Activated naive CD8-positive, alpha-beta T cell treated with anti-CD3 and anti-CD28 coated beads, Interleukin-2, amount 50 U/mL, for 24 hours (primary cell): ENCODE measurements around the gene SDK2.
"Not testable (repeated sequence)": the region's sequence is repeated elsewhere in the genome, so short reads cannot be mapped to it uniquely, and the experiment has no call there.

Experiments used
- ATAC-seq: fragments of 150-1000 bp; cut with Tn5 transposase; one replicate; pipeline ENCODE4 v1.10.0; 2021
- DNase-seq: peaks from one replicate; pipeline ENCODE4 v3.0.0; 2021
- H3K27ac Mint-ChIP-seq: one replicate; pipeline ENCODE4 v1.8.0; 2021; ENCODE audit warnings: mild to moderate bottlenecking, mixed read lengths
- H3K27me3 Mint-ChIP-seq: one replicate; pipeline ENCODE4 v1.8.0; 2021; ENCODE audit warnings: mixed read lengths
- H3K36me3 Mint-ChIP-seq: one replicate; pipeline ENCODE4 v1.8.0; 2021; ENCODE audit warnings: low read depth, mixed read lengths
- H3K4me1 Mint-ChIP-seq: one replicate; pipeline ENCODE4 v1.8.0; 2021; ENCODE audit warnings: mixed read lengths
- H3K4me3 Mint-ChIP-seq: one replicate; pipeline ENCODE4 v1.8.0; 2021; ENCODE audit warnings: mild to moderate bottlenecking, moderate library complexity, mixed read lengths
- H3K9me3 Mint-ChIP-seq: one replicate; pipeline ENCODE4 v1.8.0; 2021; ENCODE audit warnings: mixed read lengths

Gene SDK2

DNA sequence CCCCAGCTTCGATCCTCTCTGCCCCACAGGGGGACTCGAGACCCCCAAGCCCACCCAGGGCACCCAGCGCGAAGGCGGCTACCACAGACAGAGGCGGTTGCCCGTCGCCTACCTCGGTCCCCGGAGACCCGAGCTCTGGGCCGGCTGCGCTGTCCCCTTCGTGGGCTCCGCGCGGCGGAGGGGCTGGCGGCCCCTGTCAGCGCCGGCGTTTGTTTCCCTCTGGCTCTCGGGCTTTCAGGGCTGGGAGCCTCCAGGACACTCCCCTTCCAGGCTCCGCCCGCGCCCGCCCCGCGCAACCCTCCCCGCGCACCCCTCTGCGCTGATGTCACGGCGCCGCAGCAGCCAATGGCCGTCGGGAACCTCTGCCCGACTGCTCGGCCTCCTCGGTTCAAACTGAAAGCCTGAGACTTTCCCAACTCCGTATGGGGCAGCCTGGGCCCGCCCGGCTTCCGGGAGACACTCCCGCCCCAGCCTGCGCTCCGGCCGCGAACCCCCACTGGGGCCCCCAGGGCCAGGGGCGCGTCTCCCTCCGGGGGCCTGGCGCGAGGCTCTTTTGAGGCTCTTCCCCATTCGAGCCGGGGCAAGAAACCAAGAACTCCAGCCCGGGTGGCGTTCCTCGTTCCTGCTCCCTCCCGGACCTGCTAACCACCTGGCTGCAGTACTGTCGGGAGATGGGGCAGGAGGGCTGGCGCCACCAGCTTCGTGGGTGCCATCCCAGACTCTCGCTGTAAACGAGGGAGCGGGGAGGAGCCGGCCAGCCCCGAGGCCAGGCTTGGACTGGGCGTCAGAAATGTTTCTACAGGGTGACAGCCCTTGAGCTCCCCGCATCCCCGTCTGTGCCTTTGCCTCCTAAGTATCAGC is 332.2 kb downstream of the SDK2 start, which contains the start of gene CDC42EP4:
Gene CDC42EP4, minus strand, starts transcription at position 221 of the 861 bp plus-strand sequence. CDS start 25,501 bp downstream, outside the sequence.
- peaks cover 12% of the 10 kb centered on the region for H3K4me1 Mint-ChIP-seq
- H3K4me3 Mint-ChIP-seq: peak within 1 kb of the TSS; percentile 80
- H3K27ac Mint-ChIP-seq: no peak within 1 kb of the TSS
- ATAC-seq: peak; percentile 93
- DNase-seq: peak; percentile 88
- H3K36me3 Mint-ChIP-seq: no peaks in the 10 kb centered on the region
- H3K27me3 Mint-ChIP-seq: peaks cover 4% of the 10 kb centered on the region
- H3K9me3 Mint-ChIP-seq: no peaks in the 10 kb centered on the region

DNA sequence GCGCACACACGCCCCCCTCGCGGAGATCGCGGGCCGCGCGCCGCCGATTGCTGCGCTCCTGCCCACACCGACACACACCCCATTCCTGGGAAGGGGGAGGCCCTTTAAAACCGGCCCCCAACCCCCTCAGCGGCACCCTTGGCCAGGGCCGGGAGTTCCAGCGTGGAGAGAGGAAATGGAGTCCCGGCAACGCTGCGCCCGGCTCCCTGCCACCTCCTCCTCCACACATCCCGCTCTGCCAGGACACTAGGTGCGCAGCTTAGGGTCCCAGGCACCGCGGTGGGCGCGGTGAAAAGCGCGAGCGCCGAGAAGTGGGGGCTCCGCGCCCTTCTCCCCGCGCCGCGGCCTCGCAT is 332.8 kb downstream of the SDK2 start:
- no peak for DNase-seq

DNA sequence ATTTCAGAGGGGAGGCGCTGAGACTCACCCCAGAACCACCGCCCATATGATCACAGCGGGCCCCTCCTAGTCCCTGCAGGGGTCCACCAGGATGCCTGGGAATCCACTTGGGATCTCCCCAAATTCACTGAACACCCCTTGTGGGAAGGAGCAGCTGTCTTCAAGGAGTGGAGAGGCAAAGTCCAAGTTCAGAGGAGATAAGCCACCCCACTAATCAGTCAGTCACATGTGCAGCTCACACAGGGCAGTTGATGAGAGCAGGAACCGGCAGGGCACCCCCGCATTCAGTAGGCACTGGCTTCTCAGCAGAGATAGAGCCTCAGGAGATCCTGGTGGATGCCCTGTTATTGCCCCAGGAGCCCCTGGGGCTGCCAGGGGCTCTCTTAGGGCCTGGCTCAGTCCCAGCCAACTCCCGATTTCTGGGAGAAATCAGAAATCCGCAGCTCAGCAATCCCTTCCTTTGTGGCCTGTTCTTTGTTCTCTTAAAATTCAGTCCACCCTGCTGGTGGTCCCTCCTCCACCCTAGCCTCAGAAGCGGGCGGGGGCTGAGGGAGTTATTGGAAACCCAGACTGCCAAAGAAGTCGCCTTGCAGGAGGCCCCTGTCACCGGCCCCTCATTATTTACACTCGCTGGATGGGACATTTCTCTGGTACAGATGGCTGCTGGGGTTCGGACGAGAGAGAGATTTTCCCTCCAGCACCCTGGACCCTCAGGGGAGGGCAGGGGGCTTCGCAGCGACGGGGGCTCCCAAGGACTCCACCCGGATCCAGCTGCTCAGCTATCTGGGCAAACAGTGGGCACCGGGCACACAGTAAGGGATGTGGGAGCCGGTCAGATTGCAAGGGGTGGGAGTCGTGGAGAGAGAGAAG is 334.3 kb downstream of the SDK2 start:
- DNase-seq: no peak

More for the DNA sequence above, 332.8 kb downstream of the SDK2 start:
- peak overlapping the region; percentile 80 for H3K4me3 Mint-ChIP-seq
- no peaks in the 10 kb centered on the region for H3K9me3 Mint-ChIP-seq
- no peaks in the 10 kb centered on the region for H3K36me3 Mint-ChIP-seq
- H3K4me1 Mint-ChIP-seq: peaks cover 12% of the 10 kb centered on the region
- H3K27ac Mint-ChIP-seq: no peak overlapping the region
- H3K27me3 Mint-ChIP-seq: peaks cover 4% of the 10 kb centered on the region
- peak; percentile 11 for ATAC-seq

DNA sequence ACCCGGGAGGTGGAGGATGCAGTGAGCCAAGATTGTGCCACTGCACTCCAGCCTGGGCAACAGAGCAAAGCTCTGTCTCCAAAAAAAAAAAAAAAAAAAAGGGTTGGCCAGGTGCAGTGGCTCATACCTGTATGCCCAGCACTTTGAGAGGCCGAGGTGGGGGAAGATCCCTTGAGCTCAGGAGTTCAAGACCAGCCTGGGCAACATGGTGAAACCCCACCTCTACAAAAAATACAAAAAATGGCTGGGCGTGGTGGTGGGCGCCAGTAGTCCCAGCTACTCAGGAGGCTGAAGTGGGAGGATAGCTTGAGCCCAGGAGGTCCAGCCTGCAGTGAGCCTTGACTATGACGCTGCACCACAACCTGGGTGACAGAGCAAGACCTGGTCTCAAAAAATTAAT is 335.3 kb downstream of the SDK2 start:
- ATAC-seq, H3K27ac Mint-ChIP-seq, DNase-seq, H3K36me3 Mint-ChIP-seq, H3K4me3 Mint-ChIP-seq, H3K9me3 Mint-ChIP-seq: not testable (repeated sequence)
- Mint-ChIP-seq H3K4me1 (peaks cover 12% of the 10 kb centered on the region), H3K27me3 (peaks cover 11% of the 10 kb centered on the region)

More for the DNA sequence above, 334.3 kb downstream of the SDK2 start:
- peaks cover 8% of the 10 kb centered on the region for H3K27me3 Mint-ChIP-seq
- no peak for ATAC-seq
- no peaks in the 10 kb centered on the region for H3K9me3 Mint-ChIP-seq
- H3K27ac Mint-ChIP-seq: no peak overlapping the region
- peak overlapping the region; percentile 80 for H3K4me3 Mint-ChIP-seq
- no peaks in the 10 kb centered on the region for H3K36me3 Mint-ChIP-seq
- H3K4me1 Mint-ChIP-seq: peaks cover 12% of the 10 kb centered on the region

DNA sequence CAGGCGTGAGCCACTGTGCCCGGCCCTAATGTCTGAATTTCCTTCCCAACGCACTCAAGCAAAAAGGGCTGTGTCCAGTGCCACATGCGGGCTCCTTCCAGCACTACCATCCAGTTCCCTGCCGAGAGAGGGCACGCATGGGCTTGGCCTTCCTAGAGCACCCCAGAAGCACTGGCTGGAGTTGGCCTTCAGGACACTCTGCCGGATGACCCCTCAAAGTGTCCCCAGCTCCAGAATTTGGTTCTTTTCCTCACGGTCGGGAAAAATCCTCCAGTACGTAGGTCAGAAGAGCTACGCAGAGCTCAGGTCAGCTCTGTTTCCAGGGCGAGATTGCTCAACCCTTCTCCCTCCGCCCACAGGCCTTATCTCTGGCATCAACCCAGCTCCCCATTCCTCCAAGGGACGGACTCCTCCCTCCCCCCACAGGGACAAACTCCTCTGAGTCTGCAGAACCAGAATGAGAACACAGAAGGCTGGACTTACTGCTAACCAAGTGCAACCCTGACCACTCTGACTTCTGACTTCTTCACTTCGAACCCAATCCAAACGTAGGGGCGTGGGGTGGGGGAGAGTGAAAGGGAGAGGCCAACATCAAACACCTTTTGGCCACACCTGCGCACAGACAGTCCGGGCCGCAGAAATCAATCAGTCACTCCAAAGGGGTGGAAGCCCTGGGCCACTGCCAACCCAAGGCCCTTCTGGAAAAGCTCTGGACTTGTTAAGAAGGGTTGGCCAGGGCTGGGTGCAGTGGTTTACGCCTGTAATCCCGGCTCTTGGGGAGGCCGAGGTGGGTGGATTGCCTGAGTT is 336.0 kb downstream of the SDK2 start:
- Mint-ChIP-seq H3K36me3 (no peaks in the 10 kb centered on the region), H3K4me1 (peaks cover 12% of the 10 kb centered on the region), H3K9me3 (no peaks in the 10 kb centered on the region), H3K4me3 (no peak overlapping the region), H3K27me3 (peaks cover 9% of the 10 kb centered on the region), H3K27ac (no peak overlapping the region)
- no peak for DNase-seq
- no peak for ATAC-seq

DNA sequence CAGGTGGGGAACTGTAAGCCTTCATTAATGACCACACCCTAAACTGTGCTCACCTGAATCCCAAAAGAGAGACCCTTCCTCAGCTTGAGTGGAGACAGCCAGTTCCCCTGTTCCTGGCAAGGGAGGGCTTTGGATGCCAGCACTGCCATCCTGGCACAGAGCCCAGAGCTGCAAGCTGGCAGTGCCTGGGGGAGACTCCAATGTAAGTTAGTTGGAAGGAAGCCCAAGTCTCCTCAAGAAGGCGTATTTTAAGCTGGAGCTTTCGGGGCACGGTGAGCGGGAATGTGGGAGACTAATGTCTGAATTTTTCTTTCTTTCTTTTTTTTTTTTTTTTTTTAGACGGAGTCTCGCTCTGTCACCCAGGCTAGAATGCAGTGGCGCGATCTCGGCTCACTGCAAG is 337.1 kb downstream of the SDK2 start:
- H3K4me3 Mint-ChIP-seq: no peak overlapping the region
- H3K36me3 Mint-ChIP-seq: no peaks in the 10 kb centered on the region
- H3K4me1 Mint-ChIP-seq: peaks cover 12% of the 10 kb centered on the region
- no peak overlapping the region for H3K27ac Mint-ChIP-seq
- no peaks in the 10 kb centered on the region for H3K9me3 Mint-ChIP-seq
- DNase-seq: no peak
- no peak for ATAC-seq
- peaks cover 9% of the 10 kb centered on the region for H3K27me3 Mint-ChIP-seq

DNA sequence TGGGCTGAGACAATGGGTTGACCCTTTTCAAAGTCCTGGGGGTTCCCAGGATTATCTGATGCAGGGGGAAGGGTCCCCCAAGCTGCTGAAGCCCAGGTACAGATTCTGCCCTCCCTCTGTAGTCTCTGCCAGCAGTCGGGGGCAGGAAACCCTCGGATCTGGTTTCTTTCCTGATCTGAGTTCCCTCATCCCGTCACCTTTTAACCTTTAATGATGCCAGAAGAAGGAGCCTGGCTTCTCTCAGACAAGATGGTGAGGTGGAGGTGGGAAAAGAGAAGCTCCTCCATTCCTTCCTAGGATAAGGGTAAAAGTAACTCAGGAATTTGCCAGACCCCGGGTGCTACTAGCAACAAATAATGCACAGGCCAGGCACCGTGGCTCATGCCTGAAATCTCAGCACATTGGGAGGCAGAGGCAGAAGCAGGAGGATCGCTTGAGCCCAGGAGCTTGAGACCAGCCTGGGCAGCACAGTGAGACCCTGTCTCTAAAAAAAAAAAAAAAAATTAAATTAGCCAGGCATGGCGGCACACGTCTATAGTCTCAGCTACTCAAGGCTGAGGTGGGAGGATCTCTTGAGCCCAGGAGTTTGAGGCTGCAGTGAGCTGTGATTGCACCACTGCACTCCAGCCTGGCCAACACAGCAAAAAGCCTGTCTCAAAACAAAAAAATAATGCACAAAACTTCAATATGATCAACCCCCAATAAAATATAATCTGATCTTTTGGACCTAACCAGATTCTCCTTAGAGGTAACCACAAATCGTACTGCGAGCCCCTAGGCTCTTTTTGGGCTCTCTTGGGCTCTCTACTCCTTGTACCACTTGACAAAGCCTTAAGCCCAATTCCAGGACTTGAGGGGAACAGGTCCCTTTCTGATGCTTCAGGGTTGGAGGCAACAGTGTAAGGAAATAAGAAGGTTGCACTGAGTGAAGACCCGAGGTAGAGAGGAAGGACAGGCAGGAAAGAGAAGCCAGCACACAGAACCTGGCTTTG is 338.1 kb downstream of the SDK2 start:
- H3K4me3 Mint-ChIP-seq: no peak overlapping the region
- no peaks in the 10 kb centered on the region for H3K36me3 Mint-ChIP-seq
- no peaks in the 10 kb centered on the region for H3K9me3 Mint-ChIP-seq
- peaks cover 9% of the 10 kb centered on the region for H3K27me3 Mint-ChIP-seq
- DNase-seq (no peak), ATAC-seq (no peak)
- no peak overlapping the region for H3K27ac Mint-ChIP-seq
- peaks cover 12% of the 10 kb centered on the region for H3K4me1 Mint-ChIP-seq

DNA sequence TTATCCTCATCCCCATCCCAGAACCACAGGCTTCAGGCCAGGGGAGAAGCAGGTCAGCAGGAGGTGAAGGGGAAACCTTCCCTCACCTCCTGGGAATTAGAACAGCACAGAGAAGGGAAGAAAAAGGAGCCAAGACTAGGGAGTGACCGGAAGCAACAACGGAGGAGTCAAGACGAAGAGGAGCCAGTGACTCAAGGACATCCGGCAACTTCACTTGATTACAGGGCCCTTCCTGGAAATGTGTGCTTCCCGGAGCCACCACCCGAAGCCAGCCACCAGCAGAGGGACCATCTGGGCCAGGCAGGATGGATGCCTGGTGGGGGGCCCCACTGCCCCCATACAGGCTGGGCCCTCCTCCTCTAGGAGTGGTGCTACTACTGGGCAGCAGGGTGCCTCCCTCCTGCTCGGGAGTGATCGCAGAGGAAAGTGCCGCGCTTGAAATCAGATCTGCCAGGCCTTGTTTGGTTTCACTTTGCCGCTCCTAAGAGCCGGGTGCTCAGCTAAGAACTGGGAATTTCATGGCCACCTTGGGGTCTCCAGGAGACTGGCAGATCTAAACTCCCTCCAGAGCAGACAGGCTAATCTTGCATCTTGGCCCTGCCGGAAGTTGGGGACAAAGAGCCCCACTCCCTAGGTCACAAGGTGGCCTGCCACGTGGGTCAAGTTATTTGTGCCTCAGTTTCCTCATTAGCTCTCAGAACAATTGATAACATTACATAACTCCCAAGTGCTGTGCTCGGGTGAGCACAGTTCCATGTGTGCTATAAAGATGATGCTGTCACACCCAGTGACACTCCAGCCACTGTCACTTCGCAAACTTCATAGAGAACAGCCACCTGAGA is 339.1 kb downstream of the SDK2 start:
- no peak for DNase-seq
- Mint-ChIP-seq H3K9me3 (no peaks in the 10 kb centered on the region), H3K27me3 (peaks cover 9% of the 10 kb centered on the region), H3K27ac (no peak overlapping the region), H3K36me3 (no peaks in the 10 kb centered on the region), H3K4me3 (no peak overlapping the region), H3K4me1 (peaks cover 7% of the 10 kb centered on the region)
- no peak for ATAC-seq

DNA sequence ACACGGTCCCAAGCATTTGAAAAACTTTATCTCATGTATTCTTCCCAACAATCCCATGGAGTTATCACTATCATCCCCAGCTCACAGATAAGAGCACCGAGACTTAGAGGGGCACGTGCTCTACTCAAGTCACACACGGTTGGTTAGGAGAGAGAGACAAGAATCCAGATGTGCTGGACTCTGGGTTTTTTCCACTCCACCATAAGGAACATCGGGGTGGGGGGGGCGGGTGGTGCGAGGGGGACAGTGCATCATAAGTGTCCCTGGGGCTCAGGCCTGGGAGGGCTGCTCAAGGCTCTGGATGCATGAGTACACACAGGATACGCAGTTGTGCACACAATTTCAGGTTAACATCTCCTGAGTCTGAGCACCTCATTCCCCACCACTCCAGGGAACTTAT is 339.8 kb downstream of the SDK2 start:
- no peak for ATAC-seq
- no peak overlapping the region for H3K27ac Mint-ChIP-seq
- peaks cover 2% of the 10 kb centered on the region for H3K4me1 Mint-ChIP-seq
- no peak for DNase-seq
- H3K4me3 Mint-ChIP-seq: no peak overlapping the region
- peaks cover 9% of the 10 kb centered on the region for H3K27me3 Mint-ChIP-seq
- H3K9me3 Mint-ChIP-seq: no peaks in the 10 kb centered on the region
- H3K36me3 Mint-ChIP-seq: no peaks in the 10 kb centered on the region

DNA sequence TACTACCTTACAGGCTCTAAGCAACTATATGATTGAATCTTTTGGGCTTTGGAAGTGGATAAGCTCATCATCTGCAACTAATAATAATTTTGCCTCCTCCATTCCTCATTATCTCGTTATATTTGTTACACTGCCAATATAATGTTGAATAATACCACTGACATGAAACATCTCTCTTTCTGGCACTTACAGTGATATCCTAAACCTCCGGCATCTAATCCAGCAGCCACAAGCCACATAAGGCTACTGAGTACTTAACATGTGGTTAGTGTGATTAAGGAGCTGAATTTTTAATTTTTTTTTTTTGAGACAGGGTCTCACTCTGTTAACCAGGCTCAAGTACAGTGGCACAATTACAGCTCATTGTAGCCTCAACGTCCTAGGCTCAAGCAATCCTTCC is 342.1 kb downstream of the SDK2 start:
- Mint-ChIP-seq H3K9me3 (no peaks in the 10 kb centered on the region), H3K27me3 (peaks cover 8% of the 10 kb centered on the region), H3K36me3 (no peaks in the 10 kb centered on the region), H3K27ac (no peak overlapping the region), H3K4me1 (no peaks in the 10 kb centered on the region), H3K4me3 (no peak overlapping the region)
- ATAC-seq: no peak
- DNase-seq: no peak

DNA sequence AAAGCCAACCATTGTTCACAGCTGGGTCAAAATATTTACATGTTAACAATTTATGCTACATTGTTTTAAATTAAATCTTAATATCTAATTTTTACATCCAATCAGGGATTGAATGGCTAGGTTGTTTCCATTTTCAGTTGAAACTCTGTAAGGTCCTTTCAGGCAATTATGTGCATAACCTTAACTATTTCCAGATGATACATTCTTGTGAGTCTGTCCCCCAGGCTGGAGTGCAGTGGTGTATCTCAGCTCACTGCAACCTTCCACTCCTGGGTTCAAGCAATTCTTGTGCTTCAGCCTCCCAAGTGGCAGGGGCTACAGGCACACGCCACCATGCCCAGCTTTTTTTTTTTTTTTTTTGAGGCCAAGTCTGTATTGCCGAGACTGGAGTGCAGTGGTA is 342.9 kb downstream of the SDK2 start:
- H3K27me3 Mint-ChIP-seq: peaks cover 8% of the 10 kb centered on the region

DNA sequence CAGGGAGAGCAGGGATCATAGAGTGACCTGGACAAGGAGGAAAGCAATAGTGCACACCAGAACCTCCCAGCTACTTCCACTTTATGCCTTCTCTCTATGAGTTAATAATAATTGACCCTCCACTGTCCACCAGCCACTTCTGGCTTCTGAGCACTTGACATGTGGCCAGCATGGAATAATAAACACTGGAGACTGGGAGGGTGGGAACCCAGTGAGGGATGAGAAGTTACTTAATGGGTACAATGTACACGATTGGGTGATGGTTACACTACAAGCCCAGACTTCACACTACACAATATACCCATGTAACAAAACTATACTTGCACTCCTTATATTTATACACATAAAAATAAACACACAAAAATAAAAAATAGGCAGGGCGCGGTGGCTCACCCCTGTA is 343.9 kb downstream of the SDK2 start:
- no peaks in the 10 kb centered on the region for H3K9me3 Mint-ChIP-seq
- no peak overlapping the region for H3K27ac Mint-ChIP-seq
- no peaks in the 10 kb centered on the region for H3K36me3 Mint-ChIP-seq
- no peaks in the 10 kb centered on the region for H3K4me1 Mint-ChIP-seq
- DNase-seq (no peak), ATAC-seq (no peak)
- H3K27me3 Mint-ChIP-seq: peaks cover 6% of the 10 kb centered on the region
- no peak overlapping the region for H3K4me3 Mint-ChIP-seq

More for the DNA sequence above, 342.9 kb downstream of the SDK2 start:
- H3K4me1 Mint-ChIP-seq: no peaks in the 10 kb centered on the region
- DNase-seq (no peak), ATAC-seq (no peak)
- no peak overlapping the region for H3K27ac Mint-ChIP-seq
- H3K9me3 Mint-ChIP-seq: no peaks in the 10 kb centered on the region
- H3K36me3 Mint-ChIP-seq: no peaks in the 10 kb centered on the region
- H3K4me3 Mint-ChIP-seq: no peak overlapping the region
